H1 (cell line): ENCODE measurements around the gene DES. TPM values are rescaled to one million over a fixed set of nuclear protein-coding genes. Genes with fewer than 3 reads are reported as not detected.

ENCODE experiments used
- CTCF ChIA-PET: fragments of 300-600 bp; sonication (Branson Sonifier 250); formaldehyde crosslinking; loops from one replicate; lab custom pipeline; 2021; ENCODE audit not compliant: partially characterized antibody; lab: Charles Lee
- POLR2A ChIA-PET: fragments of 300-600 bp; sonication (Branson Sonifier 250); formaldehyde crosslinking; loops from one replicate; lab custom pipeline; 2021; ENCODE audit warnings: inconsistent platforms; ENCODE audit not compliant: partially characterized antibody; lab: Charles Lee
- DNase-seq, 2 experiments: peaks; one replicate each; pipeline versions ENCODE4 v3.0.0 to v3.0.0-alpha.2; 2010 to 2022; ENCODE audit warnings: low spot score in 2 of 2, low read depth in 1 of 2, mixed read lengths in 1 of 2
- FAIRE-seq: peaks from 2 replicates; lab custom pipeline; 2011; peaks lifted over from hg19 to GRCh38; lab: Jason Lieb, UNC
- H2AFZ ChIP-seq: 2 replicates; pipeline ENCODE4 v1.8.1; 2012; ENCODE audit warnings: low read length, inconsistent platforms
- H2AK5ac ChIP-seq: 2 replicates; pipeline ENCODE4 v1.6.1; 2013; ENCODE audit warnings: low read depth, low read length
- H2BK120ac ChIP-seq: replicated peaks from 2 replicates; pipeline ENCODE3; 2013; ENCODE audit warnings: low read depth, low read length, inconsistent platforms
- H2BK12ac ChIP-seq: 2 replicates; pipeline ENCODE4 v1.6.1; 2013; ENCODE audit warnings: low read depth, low read length
- H2BK15ac ChIP-seq: 2 replicates; pipeline ENCODE4 v1.6.1; 2013; ENCODE audit warnings: low read length
- H2BK20ac ChIP-seq: 2 replicates; pipeline ENCODE4 v1.6.1; 2013; ENCODE audit warnings: low read length
- H2BK5ac ChIP-seq: 2 replicates; pipeline ENCODE4 v1.6.1; 2013; ENCODE audit warnings: low read depth, low read length
- H3K14ac ChIP-seq: 2 replicates; pipeline ENCODE4 v1.6.1; 2013; ENCODE audit warnings: inconsistent platforms; ENCODE audit not compliant: insufficient read length
- H3K18ac ChIP-seq: 2 replicates; pipeline ENCODE4 v1.6.1; 2013; ENCODE audit warnings: low read length; ENCODE audit errors: extremely low read depth
- H3K23ac ChIP-seq: 2 replicates; pipeline ENCODE4 v1.6.1; 2013; ENCODE audit warnings: inconsistent platforms; ENCODE audit not compliant: insufficient read length
- H3K23me2 ChIP-seq: 2 replicates; pipeline ENCODE4 v1.6.1; 2013; ENCODE audit warnings: low read depth, low read length
- H3K27ac ChIP-seq: 2 replicates; pipeline ENCODE4 v1.6.1; 2011; ENCODE audit warnings: low read depth, low read length, inconsistent platforms
- H3K27me3 ChIP-seq, 4 experiments: replicated peaks in 1 of 4; 1 replicate in 1 of 4; 2 replicates in 3 of 4; pipeline versions ENCODE4 v1.6.1 to v1.8.1; 2011 to 2013; ENCODE audit warnings: low read length in 3 of 4, mild to moderate bottlenecking in 3 of 4, inconsistent platforms in 2 of 4, mixed read lengths in 2 of 4, moderate library complexity in 1 of 4; ENCODE audit not compliant: control insufficient read depth in 3 of 4, insufficient read depth in 3 of 4; ENCODE audit errors: extremely low read depth in 1 of 4
- H3K36me3 ChIP-seq, 4 experiments: 2 replicates each; pipeline versions ENCODE4 v1.6.1 to v1.8.1; 2011 to 2013; ENCODE audit warnings: mild to moderate bottlenecking in 4 of 4, low read length in 3 of 4, moderate library complexity in 2 of 4, control low read depth in 1 of 4, inconsistent platforms in 1 of 4; ENCODE audit not compliant: insufficient read depth in 4 of 4, control insufficient read depth in 2 of 4
- H3K4ac ChIP-seq: replicated peaks from 2 replicates; pipeline ENCODE3; 2013; ENCODE audit warnings: low read length, low read depth, mixed read lengths, inconsistent platforms; ENCODE audit not compliant: insufficient read length
- H3K4me1 ChIP-seq, 4 experiments: replicated peaks in 1 of 4; 1 replicate in 1 of 4; 2 replicates in 3 of 4; pipeline versions ENCODE4 v1.6.1 to v1.8.1; 2011 to 2013; ENCODE audit warnings: low read length in 3 of 4, inconsistent platforms in 2 of 4, mixed read lengths in 1 of 4; ENCODE audit not compliant: insufficient read depth in 4 of 4, control insufficient read depth in 3 of 4
- H3K4me2 ChIP-seq, 2 experiments: 2 replicates each; pipeline versions ENCODE4 v1.6.1 to v1.8.1; 2011 to 2013; ENCODE audit warnings: low read depth in 2 of 2, low read length in 2 of 2, control low read depth in 1 of 2, inconsistent platforms in 1 of 2, mild to moderate bottlenecking in 1 of 2; ENCODE audit not compliant: insufficient read depth in 1 of 2
- H3K4me3 ChIP-seq, 4 experiments: fragments of 200-600, 300-600 bp in 1 of 4; sonication (generic), shearing (Covaris generic), sonication (Bioruptor Twin) in 1 of 4; 2 replicates each; pipeline versions ENCODE4 v1.5.1 to v1.8.1; 2011 to 2016; ENCODE audit warnings: low read length in 4 of 4, low read depth in 3 of 4, control low read depth in 2 of 4, inconsistent platforms in 2 of 4, mild to moderate bottlenecking in 2 of 4, mixed read lengths in 1 of 4, moderate library complexity in 1 of 4; ENCODE audit not compliant: insufficient read depth in 2 of 4; ENCODE audit errors: extremely low read depth in 1 of 4
- H3K56ac ChIP-seq: replicated peaks from 2 replicates; pipeline ENCODE3; 2013; ENCODE audit warnings: low read depth, mild to moderate bottlenecking, mixed read lengths, low read length, inconsistent platforms; ENCODE audit not compliant: insufficient read length
- H3K79me1 ChIP-seq: 2 replicates; pipeline ENCODE4 v1.6.1; 2013; ENCODE audit warnings: low read depth, low read length, control low read depth
- H3K79me2 ChIP-seq, 2 experiments: 2 replicates each; pipeline versions ENCODE4 v1.6.1 to v1.8.1; 2012 to 2013; ENCODE audit warnings: low read length in 2 of 2, mild to moderate bottlenecking in 2 of 2, inconsistent platforms in 1 of 2; ENCODE audit not compliant: insufficient read depth in 2 of 2, control insufficient read depth in 1 of 2
- H3K9ac ChIP-seq, 4 experiments: replicated peaks in 1 of 4; 1 replicate in 1 of 4; 2 replicates in 3 of 4; pipeline versions ENCODE4 v1.6.1 to v1.8.1; 2011 to 2013; ENCODE audit warnings: low read depth in 3 of 4, low read length in 3 of 4, control low read depth in 2 of 4, mild to moderate bottlenecking in 2 of 4, moderate library complexity in 2 of 4, inconsistent platforms in 1 of 4; ENCODE audit errors: extremely low read depth in 1 of 4
- H3K9me3 ChIP-seq, 2 experiments: 2 replicates each; pipeline versions ENCODE4 v1.6.1 to v1.8.1; 2012 to 2013; ENCODE audit warnings: mild to moderate bottlenecking in 2 of 2, moderate library complexity in 2 of 2, control low read depth in 1 of 2, inconsistent platforms in 1 of 2, low read depth in 1 of 2, low read length in 1 of 2, mixed read lengths in 1 of 2; ENCODE audit not compliant: insufficient read depth in 2 of 2
- H4K20me1 ChIP-seq, 2 experiments: replicated peaks in 1 of 2; 2 replicates each; pipeline versions ENCODE3 to v1.8.1; 2011 to 2013; ENCODE audit warnings: inconsistent platforms in 2 of 2, low read length in 2 of 2, mild to moderate bottlenecking in 1 of 2; ENCODE audit not compliant: insufficient read depth in 2 of 2, control insufficient read depth in 1 of 2
- H4K5ac ChIP-seq: 2 replicates; pipeline ENCODE4 v1.6.1; 2013; ENCODE audit warnings: low read length, low read depth, mixed read lengths, inconsistent platforms; ENCODE audit not compliant: insufficient read length
- H4K8ac ChIP-seq: 2 replicates; pipeline ENCODE4 v1.8.0; 2013; ENCODE audit warnings: mild to moderate bottlenecking, moderate library complexity, low read length, inconsistent platforms; ENCODE audit not compliant: insufficient read depth; ENCODE audit errors: extremely low read depth
- H4K91ac ChIP-seq: replicated peaks from 2 replicates; pipeline ENCODE3; 2013; ENCODE audit warnings: low read length, mixed read lengths, inconsistent platforms; ENCODE audit not compliant: insufficient read length
- ATF3 ChIP-seq: IDR thresholded peaks from 2 replicates; pipeline ENCODE4 v1.6.1; 2011; ENCODE audit warnings: low read depth, mild to moderate bottlenecking, low read length; ENCODE audit not compliant: insufficient read depth
- BRCA1 ChIP-seq: IDR thresholded peaks from 2 replicates; pipeline ENCODE4 v1.6.1; 2012; ENCODE audit warnings: low read depth, low read length, improper control_type of control experiment
- EZH2 ChIP-seq: fragments of 200-600 bp; sonication (generic); IDR thresholded peaks from 2 replicates; pipeline ENCODE4 v1.7.1; 2012; ENCODE audit warnings: low read depth, mild to moderate bottlenecking, moderate library complexity, low read length, inconsistent platforms; ENCODE audit not compliant: severe bottlenecking
- HDAC2 ChIP-seq, 2 experiments: fragments of 300-600 bp in 1 of 2; sonication (generic) in 1 of 2; IDR thresholded peaks; 2 replicates each; pipeline ENCODE4 v1.6.1; 2011 to 2012; ENCODE audit warnings: low read depth in 2 of 2, low read length in 2 of 2, mild to moderate bottlenecking in 2 of 2, moderate library complexity in 2 of 2, borderline replicate concordance in 1 of 2, inconsistent platforms in 1 of 2
- JUND ChIP-seq: IDR thresholded peaks from 2 replicates; pipeline ENCODE4 v1.6.1; 2011; ENCODE audit warnings: mild to moderate bottlenecking, improper control_type of control experiment, low read length
- PHF8 ChIP-seq: fragments of 200-600 bp; sonication (generic); conservative IDR thresholded peaks from 2 replicates; pipeline ENCODE4 v1.7.1; 2012; ENCODE audit warnings: low read depth, mild to moderate bottlenecking, inconsistent platforms, low read length, moderate library complexity
- RXRA ChIP-seq: IDR thresholded peaks from 2 replicates; pipeline ENCODE4 v1.6.1; 2011; ENCODE audit warnings: low read depth, mild to moderate bottlenecking, low read length, moderate library complexity; ENCODE audit not compliant: insufficient read depth
- SAP30 ChIP-seq: fragments of 300-600 bp; sonication (generic); IDR thresholded peaks from 2 replicates; pipeline ENCODE4 v1.7.1; 2012; ENCODE audit warnings: low read length, moderate library complexity, mild to moderate bottlenecking, inconsistent platforms; ENCODE audit not compliant: insufficient read depth, insufficient replicate concordance
- SUZ12 ChIP-seq: fragments of 200-600 bp; sonication (generic); IDR thresholded peaks from 2 replicates; pipeline ENCODE4 v1.6.1; 2012; ENCODE audit warnings: mild to moderate bottlenecking, inconsistent platforms, low read length, moderate library complexity, mixed read lengths
- USF2 ChIP-seq: IDR thresholded peaks from 2 replicates; pipeline ENCODE4 v1.6.1; 2011; ENCODE audit warnings: low read length, improper control_type of control experiment
- WGBS, 2 experiments: shearing (Covaris generic) in 1 of 2; methylation state at CpG; one replicate each; pipeline versions ENCODE4 v1.1.6 to v1.1.7; 2013 to 2015; ENCODE audit warnings: low lambda C conversion rate in 2 of 2, mixed read lengths in 2 of 2, inconsistent platforms in 1 of 2, low coverage in 1 of 2, missing lambda C conversion rate in 1 of 2; ENCODE audit not compliant: insufficient replicate concordance in 2 of 2, insufficient coverage in 1 of 2, insufficient read length in 1 of 2; ENCODE audit errors: extremely low coverage in 1 of 2, missing lambda C conversion rate in 1 of 2; 5-methylcytosine and 5-hydroxymethylcytosine counted together
- polyA plus RNA-seq, 7 experiments: library from polyadenylated mRNA; depleted of rRNA in 3 of 7; stranded (reverse) in 5 of 7; unstranded in 2 of 7; fragments of >200 nt in 5 of 7; fragments of 200-250 nt in 2 of 7; gene quantifications; 1 replicate in 5 of 7; 2 replicates in 1 of 7; 4 replicates in 1 of 7; pipeline versions ENCODE4 v1.2.1 to v1.2.3, GENCODE V29; 2011 to 2013; ENCODE audit warnings: missing spikeins in 2 of 7, mixed read lengths in 2 of 7
- total RNA-seq: library from RNA; stranded (reverse); fragmentation: NEBNext Ultra II Directional; extraction: Animal tissue kit (Norgen Biotek cat#: 25700); gene quantifications from 2 replicates; pipeline ENCODE4 v1.2.1, GENCODE V29; 2021

DES gene
- total and polyA plus RNA-seq, 2 of the 8 experiments (the other 6 are each of a cell fraction or from before 2014, with no cell fraction given) = 1.8 to 4.3 TPM

GRCh38 chr2:219401606-219402005, 16.6 kb upstream of the DES start:
- Histone ChIP-seq H2AK5ac (no peak overlapping the region), H3K79me1 (no peaks in the 10 kb centered on the region), H2BK20ac (no peak overlapping the region), H3K9me3 (no peaks in the 10 kb centered on the region), H3K79me2 (no peaks in the 10 kb centered on the region), H3K4me2 (no peak overlapping the region), H3K27ac (no peak overlapping the region), H3K4me3 (no peak overlapping the region), H4K91ac (no peak overlapping the region), H2BK120ac (no peak overlapping the region), H2BK15ac (no peak overlapping the region), H3K4ac (no peak overlapping the region), H3K14ac (no peak overlapping the region), H3K23ac (no peak overlapping the region), H2BK5ac (no peak overlapping the region), H3K36me3 (no peaks in the 10 kb centered on the region), H4K5ac (no peak overlapping the region), H3K18ac (no peak overlapping the region), H2AFZ (no peak overlapping the region), H2BK12ac (no peak overlapping the region), H4K20me1 (no peaks in the 10 kb centered on the region), H3K23me2 (no peaks in the 10 kb centered on the region), H4K8ac (no peak overlapping the region; the same call in 1 of the 2 replicates), H3K4me1 (peaks cover 3 to 22% (median 8%) of the 10 kb centered on the region in 4 experiments), H3K56ac (no peak overlapping the region), H3K9ac (no peak overlapping the region), H3K27me3 (peaks cover 0 to 2% (median 0%) of the 10 kb centered on the region in 4 experiments; a peak in 1 of 7 replicates)
- ChIA-PET POLR2A (interaction anchor here (0.7 to 3.7 kb wide), 4 partner anchors 23 to 128 kb away, joined by 3 to 30 read pairs (median 4); partner anchors contain the start of gene SPEG), CTCF (interaction anchor here (0.8 to 13.0 kb wide), 21 partner anchors 11 to 152 kb away, joined by 3 to 407 read pairs (median 40); partner anchors contain the start of genes DES, DNPEP, GMPPA and SPEG)
- WGBS, 2 experiments = 89% methylated on average over 8 of the region's 8 CpGs; no CpG with 5 or more reads in 1 of the 2 experiments
- FAIRE-seq (no peak), DNase-seq (no peak)
- TF ChIP-seq EZH2 (no peak), JUND (no peak), PHF8 (no peak), HDAC2 (IDR thresholded peaks at IDR 0.05; ENCODE audit: borderline replicate concordance in 1 of 2, low read depth in 2 of 2, low read length in 2 of 2) (no peak), BRCA1 (no peak), RXRA (no peak), ATF3 (no peak), SUZ12 (no peak), USF2 (no peak), SAP30 (no peak)
